Astrocyte of the spinal cord (primary cell): ENCODE data around the gene CDC42BPA.

ENCODE experiments used
- DNase-seq: peaks from one replicate; pipeline ENCODE4 v3.0.0; 2011; ENCODE audit warnings: low read depth, low spot score
- H3K4me3 ChIP-seq: 2 replicates; pipeline ENCODE4 v1.5.1; 2011; ENCODE audit warnings: low read depth, mild to moderate bottlenecking, low read length, moderate library complexity
- in situ Hi-C: cut with HindIII; loops from 2 replicates; pipeline ENCODE4 v1.10.0; 2017; ENCODE audit warnings: low sequenced_read_pairs
- TF ChIP-seq, protein P1 (sequence below): IDR thresholded peaks from 2 replicates; pipeline ENCODE4 v1.5.1; 2012; ENCODE audit warnings: low read depth, mild to moderate bottlenecking, low read length, inconsistent platforms

The CDC42BPA gene

DNA sequence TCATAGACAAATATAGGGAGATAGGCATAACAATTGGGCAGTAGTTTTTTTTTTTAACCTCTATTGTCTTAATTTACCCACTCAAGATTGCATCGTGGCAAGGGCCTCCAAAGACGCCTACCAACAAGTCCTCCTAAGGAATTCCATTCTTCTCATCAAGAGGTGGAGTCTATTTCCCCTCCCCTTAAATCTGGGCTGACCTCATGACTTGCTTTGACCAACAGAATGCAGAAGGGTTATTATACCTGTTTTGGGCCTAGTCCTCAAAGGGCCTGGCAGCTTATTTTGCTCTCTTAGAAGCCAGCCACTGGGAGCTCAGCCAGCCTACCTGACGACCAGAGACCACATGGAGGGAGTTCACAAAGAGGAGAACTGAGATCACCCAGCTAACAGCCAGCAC lies 285.9 kb downstream of the CDC42BPA start:
- DNase-seq = no peak
- TF ChIP-seq, protein P1, sequence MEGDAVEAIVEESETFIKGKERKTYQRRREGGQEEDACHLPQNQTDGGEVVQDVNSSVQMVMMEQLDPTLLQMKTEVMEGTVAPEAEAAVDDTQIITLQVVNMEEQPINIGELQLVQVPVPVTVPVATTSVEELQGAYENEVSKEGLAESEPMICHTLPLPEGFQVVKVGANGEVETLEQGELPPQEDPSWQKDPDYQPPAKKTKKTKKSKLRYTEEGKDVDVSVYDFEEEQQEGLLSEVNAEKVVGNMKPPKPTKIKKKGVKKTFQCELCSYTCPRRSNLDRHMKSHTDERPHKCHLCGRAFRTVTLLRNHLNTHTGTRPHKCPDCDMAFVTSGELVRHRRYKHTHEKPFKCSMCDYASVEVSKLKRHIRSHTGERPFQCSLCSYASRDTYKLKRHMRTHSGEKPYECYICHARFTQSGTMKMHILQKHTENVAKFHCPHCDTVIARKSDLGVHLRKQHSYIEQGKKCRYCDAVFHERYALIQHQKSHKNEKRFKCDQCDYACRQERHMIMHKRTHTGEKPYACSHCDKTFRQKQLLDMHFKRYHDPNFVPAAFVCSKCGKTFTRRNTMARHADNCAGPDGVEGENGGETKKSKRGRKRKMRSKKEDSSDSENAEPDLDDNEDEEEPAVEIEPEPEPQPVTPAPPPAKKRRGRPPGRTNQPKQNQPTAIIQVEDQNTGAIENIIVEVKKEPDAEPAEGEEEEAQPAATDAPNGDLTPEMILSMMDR = no peak
- in situ Hi-C loops = no loop called here
- no peak overlapping the region for H3K4me3 ChIP-seq

DNA sequence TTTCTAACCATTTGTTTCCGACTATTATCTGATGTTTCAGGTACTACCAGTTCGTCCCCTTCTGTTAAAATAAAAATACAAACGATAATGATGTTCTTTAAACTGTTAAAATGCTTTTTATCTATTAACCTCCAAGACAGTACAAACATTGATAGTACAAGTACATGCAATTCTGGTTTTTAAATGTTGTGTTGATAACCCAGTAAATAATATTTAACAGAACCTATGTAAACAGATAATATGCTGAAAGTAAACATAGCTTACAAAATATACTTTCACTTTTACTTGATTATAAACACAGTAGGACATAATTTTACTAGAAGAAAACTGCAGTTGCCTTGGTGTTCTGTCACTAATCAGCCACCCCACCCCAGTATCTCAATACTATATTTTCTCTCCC lies 301.3 kb downstream of the CDC42BPA start:
- no peak overlapping the region for H3K4me3 ChIP-seq
- in situ Hi-C loops = no loop called here
- DNase-seq = no peak
- TF ChIP-seq, protein P1 = no peak

DNA sequence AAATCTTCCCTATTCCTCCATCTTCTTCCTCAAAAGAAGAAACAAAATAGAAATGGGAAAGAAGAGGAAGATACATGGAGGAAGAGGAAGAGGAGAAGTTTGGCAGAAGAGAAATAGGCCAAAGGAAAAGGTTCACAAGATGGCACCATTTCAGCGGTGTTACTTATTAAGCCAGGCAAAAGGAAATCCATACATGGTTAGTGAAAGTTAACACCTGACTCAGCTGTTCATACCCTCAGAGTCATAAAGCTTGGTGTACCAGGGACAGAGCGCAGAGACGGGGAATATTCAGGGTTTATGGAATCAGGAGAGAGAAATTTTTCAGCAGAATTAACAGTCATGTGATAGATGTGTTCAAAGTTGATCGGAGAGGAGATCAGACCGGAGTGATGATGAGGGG lies 307.6 kb downstream of the CDC42BPA start:
- no peak for DNase-seq
- H3K4me3 ChIP-seq = no peak overlapping the region
- in situ Hi-C loops = no loop called here

DNA sequence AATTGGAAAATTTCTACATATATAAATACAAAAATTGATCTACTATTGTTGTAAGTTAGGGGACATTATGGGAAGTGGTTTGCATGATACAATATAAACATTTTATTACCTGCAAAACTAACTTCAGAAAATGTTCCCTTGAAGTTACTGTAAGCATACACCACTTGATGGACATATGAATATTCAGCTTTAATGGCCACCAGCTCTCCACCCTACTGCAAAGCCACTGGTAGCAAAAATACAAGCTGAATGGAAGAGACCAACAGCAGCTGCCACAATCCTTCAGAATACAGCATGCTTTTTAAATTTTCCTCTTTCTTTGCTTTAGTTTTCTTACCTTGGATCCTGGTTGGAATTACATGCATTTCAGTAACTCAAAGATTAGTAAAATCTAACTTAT lies 308.4 kb downstream of the CDC42BPA start:
- TF ChIP-seq, protein P1 = no peak
- no peak for DNase-seq
- H3K4me3 ChIP-seq = no peak overlapping the region
- in situ Hi-C loops = no loop called here

More for the DNA sequence above, 307.6 kb downstream of the CDC42BPA start:
- TF ChIP-seq, protein P1 = no peak

DNA sequence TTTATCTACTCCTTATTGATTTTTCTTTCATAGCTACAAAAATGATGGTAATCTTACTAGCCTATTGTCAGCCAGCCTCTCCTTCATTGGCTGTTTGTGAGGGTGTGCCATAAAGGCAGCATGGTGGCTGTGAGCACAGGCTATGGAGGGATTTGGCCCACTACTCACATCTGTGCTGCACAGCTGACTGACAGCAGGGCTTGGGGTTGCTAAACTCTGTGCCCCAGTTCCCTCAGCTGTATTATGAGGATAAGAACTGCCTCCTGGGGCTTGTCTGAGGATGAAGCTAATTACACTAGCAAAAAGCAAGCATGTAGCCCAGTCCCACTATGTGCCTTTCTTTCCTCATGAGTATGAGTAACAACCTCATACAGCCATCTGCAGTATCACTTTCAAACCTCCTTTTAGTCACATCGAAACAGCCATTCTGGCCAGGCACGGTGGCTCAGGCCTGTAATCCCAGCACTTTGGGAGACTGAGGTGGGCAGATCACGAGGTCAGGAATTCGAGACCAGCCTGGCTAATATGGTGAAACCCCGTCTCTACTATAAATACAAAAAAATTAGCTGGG lies 312.0 kb downstream of the CDC42BPA start:
- no peak overlapping the region for H3K4me3 ChIP-seq
- in situ Hi-C loops = no loop called here
- TF ChIP-seq, protein P1 = no peak
- DNase-seq = no peak

DNA sequence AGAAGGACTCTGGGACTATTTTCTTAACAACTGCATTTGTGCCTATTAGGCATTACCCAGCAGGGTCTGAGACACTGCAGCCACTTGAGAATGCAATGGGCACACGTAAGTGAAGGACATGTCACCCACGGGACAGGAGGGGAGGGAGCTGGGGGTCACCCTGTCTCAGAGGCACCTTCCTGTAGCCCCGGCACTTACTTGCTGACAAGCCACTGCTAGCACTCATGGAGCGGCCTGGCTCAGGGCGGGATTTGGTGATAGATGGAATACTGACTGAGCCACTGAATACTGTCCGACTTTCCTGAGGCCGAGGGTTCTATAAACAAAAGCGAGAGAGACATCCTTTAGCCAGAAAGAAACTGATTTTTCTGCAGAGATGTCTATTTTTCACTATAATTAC lies 313.5 kb downstream of the CDC42BPA start:
- DNase-seq = no peak
- H3K4me3 ChIP-seq = no peak overlapping the region
- in situ Hi-C loops = no loop called here
- TF ChIP-seq, protein P1 = no peak

DNA sequence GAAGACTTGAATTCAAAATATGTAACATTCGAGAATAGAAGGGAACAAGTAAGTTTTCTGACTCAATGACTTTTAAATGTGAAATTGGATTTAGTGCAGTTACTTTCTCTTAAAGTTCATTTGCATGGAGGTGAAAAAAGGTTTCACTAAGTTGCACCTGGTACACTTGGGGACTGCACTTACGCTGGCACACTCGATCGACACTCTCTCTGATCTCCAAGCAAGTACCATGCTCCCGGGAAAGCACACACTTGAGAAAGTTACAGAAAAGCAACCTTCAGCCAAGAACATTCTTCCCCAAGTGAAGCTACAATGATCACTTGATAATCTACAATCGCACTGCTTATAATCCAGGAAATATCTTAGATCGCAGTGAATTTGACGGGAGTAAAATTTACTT lies 315.1 kb downstream of the CDC42BPA start:
- in situ Hi-C loops = no loop called here
- DNase-seq = no peak
- no peak overlapping the region for H3K4me3 ChIP-seq
- TF ChIP-seq, protein P1 = no peak
